Stimulated activated CD4-positive, alpha-beta T cell treated with anti-CD3 and anti-CD28 coated beads, TNF-alpha, amount 100 ng/mL, for 4 hours (primary cell): ENCODE results near the gene RNF25.

Experiments
- DNase-seq, 3 experiments: peaks; one replicate each; pipeline ENCODE4 v3.0.0-alpha.2; 2020; ENCODE audit warnings: low read depth in 3 of 3

RNF25 gene

DNA sequence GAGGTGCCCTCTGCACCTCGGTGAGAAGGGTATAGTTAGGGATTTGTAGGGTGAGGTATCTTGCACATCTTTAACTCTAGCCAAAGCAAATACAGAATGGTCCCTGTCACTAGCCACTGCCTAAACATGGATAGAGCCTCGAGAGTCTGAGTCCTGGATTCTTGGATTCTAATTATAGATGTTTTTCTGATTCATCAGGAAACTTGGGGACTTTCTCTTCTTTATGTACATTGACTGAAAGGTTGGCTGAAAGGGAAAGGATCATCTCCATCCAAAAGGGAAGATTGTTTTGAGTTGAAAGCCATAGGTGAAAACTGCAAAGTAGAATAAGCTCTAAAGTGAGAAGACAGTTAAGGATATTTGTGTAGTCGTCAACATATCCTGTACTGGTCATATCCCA is 8.3 kb upstream of the RNF25 start:
- DNase-seq: no peak

DNA sequence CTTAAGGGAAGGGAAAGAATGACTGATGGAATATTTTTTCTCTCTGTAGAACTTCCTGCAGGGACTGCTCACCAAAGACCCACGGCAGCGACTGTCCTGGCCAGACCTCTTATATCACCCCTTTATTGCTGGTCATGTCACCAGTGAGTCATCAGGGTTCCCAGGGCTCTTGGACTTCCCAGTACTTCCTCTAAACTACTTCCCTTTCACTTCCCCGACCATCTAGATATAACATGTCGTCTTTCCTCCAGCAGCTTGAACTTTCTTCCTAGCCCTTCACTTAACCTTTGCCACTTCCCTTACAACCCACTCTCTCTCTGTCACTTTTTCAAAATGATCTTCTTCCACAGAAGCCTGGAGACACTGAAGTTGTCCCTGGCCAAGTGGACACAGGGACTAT is 7.3 kb upstream of the RNF25 start:
- DNase-seq: no peak

DNA sequence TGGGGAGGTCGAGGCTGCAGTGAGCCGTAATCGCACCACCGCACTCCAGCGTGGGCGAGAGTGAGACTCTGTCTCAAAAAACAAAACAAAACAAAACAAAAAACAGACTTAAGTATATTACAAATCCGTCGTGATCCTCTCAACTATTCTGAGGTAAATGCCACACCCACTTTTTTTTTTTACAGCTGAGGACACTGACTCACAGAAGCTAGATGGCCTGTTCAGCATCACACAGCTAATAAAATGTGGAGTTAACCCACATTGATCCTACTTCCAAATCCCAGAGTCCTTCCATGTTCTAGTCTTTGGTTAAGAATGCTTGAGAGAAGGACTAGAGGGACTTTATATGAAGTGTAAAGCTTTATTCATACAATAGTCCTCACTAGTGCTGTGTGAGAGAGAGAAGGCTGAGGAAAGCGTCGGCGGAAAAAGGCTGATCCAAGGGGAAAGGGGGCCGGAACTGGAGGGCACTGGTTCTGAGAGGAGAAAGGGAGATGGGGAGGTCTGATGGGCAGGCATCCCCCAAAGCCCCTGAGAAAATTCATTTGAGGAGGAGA is 627 bp downstream of the RNF25 start:
- no peak for DNase-seq

DNA sequence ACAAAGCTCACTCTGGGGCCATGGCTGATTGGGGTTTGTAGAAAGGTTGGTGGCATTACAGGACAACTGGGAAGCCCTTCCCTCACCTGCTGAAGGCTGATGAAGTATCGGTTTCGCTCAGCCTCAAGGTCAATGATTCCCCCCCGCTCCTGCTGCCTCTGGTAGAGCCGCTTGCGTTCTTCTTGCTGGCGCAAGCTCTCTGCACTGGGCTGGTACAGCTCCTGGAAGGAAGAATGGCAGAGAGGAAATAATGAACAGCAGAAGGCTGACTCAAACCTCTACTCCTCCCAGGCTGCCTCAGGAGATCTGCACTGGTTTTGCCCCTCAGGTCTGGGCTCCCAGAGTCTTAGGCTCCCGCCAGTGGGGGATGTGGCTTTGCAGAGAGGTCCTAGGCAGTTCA is 7.1 kb downstream of the RNF25 start:
- no peak for DNase-seq

DNA sequence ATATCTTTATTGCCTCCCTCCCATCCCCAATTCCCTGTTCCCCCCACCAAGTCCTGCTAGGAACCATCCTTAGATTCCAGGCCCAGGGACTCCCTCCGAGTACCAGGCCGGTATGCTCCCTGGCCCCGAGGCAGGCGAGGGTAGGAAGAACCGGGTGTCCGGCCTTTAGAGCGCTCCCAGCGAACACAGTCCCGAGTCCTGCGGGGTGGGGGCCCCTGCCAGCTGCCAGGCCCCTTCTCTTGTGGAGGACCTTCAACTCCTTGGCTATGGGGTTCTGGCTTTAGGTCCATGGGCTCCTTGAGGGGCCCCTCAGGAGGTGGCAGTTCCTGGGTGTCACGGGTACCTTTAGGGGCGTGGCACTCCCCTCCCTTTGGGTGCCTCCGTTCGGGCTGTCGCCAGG is 7.9 kb downstream of the RNF25 start:
- no peak for DNase-seq

DNA sequence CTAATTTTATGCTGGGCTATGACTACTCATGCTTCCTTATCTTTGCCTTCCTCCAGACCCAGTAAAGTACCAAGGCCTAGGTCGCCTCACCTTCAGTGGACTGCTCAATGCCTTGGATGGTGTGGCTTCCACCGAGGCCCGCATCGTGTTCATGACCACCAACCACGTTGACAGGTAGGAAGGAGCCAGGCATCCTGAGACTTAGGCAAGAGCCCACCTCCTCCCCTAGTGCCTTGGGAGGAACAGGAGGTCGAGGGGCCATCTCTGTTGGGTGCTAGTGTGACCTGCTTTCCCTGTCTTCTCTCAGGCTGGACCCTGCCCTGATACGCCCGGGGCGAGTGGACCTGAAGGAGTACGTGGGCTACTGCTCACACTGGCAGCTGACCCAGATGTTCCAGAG is 9.0 kb downstream of the RNF25 start:
- DNase-seq: no peak

DNA sequence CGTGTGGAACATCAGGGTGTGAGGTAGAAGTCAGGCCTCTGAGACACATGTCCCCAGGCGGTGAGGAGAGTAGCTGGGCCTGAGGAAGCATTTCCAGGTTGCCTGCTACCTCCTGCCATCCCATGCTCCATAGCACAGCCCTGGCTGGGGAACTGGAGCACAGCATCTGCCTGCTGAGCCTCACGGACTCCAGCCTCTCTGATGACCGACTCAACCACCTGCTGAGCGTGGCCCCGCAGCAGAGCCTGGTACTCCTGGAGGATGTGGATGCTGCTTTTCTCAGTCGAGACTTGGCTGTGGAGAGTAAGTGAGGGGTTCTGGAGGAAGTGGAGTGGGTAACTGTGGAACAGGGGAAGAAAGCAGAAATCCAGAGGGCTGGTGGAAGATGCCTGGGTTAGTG is 9.4 kb downstream of the RNF25 start:
- no peak for DNase-seq

DNA sequence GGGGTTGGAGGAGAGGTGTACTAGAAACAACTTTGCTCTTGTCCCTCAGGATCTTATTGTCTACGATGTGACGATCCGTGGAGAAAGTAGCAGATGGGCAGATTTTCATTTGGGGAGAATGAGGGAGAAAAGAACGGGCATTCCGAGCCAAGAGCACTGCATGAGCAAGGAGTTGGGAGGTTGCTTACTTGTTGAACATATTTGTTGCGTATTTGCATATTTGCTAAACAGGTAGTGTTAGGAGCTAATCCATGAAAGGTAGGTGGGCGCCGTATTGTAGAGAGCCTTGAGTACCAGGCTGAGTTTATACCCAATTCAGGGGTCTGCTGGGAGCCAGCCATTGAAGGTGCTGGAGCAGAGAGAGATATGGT is 11.8 kb downstream of the RNF25 start:
- DNase-seq: no peak

DNA sequence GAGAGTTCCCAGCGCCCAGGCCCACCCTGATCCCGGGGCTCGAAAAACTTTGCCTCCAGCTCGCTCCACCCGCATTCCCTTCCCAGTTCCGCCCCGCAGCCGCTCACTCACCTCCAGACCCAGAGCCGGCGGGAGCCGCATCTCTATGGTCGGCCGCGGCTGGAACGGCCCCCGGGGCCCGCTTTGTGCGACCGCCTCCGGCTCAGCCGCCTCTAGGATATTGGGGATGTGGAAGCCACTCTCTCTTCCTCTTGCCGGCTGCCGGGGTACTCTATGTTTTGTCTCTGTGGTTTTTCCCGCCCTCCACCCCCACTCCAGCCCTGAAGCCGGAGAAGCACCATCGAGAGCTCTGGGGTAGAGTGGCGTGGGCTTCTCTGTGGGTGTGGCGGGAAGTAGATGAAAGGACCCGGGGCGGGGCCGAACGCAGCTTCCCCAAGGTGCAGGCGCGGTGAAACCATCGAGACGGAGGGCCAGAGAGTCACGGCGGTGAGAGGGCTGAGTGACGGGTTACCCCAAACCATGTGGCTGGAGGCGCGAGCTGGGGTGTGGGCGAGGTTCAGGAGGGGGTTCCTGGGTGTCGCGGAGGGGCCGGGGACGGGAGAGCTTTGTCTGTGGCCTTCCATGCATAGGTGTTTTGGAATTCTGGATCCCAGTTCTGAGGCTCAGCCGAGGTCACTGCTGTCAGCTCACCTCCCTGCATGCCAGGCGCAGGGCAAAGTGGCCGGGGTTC is 12.4 kb downstream of the RNF25 start, which contains the start of the genes BCS1L and ZNF142:
Gene BCS1L (plus strand): TSS at position 426 of the 730 bp plus-strand sequence. CDS start 1,305 bp downstream, outside the sequence.
Gene ZNF142 (minus strand): TSS at position 366 of the 730 bp plus-strand sequence. CDS start 3,194 bp downstream, outside the sequence.
- DNase-seq: peak; percentile 89 to 94 (median 90)

DNA sequence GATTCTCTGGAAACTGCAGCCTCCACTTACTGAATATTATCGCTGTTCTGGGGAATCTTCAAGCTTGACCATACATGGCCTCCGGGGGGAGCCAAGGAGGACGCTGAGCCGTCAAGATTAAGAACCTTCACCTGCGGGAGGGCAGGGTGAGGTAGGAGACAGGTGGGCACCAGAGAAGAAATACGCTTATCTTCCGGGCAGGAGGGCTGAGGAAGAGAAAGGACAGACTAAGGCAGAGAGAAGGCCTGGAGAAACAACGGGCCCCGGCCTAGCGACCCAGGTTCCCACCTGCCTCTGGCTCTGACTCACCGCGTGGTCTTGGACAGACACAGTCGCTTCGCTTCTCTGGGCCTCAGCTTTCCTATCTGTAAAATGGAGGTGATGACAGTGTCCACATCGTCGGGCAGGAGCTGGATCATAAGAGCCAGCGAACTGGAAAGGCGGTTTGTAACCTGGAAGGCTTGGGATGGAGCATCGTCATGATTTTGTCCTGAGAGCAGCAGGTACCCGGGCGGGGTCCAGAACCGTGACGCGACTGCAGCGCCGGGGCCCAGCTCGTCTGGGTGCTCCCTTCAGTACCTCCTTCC is 13.0 kb downstream of the RNF25 start:
- DNase-seq: peak in 1 of 3 experiments; percentile 30

DNA sequence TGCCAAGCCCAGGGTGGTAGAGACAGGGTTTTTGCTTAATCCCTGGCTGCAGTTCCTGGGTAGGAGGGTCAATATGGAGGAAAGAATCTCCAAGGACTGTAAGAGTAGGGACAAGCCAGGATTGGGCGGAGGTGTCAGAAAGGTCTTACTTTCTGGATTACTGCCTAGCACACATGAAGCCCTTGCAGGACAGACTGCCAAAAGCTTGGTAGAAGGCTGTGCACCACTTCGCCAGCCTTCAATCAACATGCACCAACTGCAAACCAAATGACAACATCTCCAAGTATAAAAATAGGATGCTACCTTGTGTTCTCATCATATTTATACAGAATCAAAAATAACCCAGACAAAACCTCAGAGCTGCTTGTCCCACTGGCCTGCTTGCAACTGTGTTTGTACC is 16.1 kb downstream of the RNF25 start:
- DNase-seq: no peak

DNA sequence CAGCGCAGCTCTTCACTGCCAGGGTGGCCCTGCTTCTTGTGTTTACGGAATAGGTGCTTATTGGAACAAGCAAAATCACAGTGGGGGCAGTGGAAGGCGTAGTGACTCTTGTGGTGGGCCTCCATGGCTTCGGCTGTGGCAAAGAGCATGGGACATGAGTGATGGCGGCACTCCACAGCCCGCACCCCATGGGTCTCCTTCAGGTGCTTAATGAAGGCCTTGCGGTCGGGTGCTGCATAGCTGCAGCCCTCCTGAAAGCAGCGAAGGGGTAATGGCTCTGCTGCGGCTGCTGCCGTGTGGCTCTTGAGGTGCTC is 23.1 kb downstream of the RNF25 start:
- DNase-seq: no peak

DNA sequence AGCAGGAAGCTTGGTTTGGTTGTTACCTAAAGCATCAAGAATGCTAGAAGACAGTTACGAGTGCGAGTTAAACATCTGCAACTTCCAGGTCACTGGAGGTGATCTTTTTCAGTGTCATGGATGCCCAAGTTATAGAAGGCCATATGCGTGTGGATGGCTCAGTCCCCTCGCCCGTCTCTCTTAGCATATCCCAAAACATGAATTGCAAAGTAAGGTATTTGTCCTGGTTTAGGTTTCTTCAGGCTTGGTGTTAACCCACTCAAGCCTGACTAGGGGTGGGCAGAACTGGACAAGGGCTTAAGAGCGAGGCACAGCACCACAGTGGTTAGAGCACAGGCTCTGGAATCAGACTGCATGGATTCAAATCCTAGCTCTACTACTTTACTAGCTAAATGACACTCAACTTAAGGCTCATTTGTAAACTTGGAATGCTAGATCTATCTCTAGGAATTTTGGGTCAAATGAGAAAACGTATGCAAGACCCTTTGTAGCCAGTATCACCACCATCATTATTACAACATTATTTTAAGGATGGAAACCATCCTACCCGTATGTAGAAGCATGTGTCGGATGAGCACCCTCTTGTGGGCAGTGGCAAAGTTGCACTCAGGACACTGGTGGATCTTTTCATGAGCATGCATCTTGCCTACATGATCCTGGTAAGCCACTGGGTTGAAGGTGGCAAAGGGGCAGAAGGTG is 23.6 kb downstream of the RNF25 start:
- DNase-seq: peak in 1 of 3 experiments; percentile 21

DNA sequence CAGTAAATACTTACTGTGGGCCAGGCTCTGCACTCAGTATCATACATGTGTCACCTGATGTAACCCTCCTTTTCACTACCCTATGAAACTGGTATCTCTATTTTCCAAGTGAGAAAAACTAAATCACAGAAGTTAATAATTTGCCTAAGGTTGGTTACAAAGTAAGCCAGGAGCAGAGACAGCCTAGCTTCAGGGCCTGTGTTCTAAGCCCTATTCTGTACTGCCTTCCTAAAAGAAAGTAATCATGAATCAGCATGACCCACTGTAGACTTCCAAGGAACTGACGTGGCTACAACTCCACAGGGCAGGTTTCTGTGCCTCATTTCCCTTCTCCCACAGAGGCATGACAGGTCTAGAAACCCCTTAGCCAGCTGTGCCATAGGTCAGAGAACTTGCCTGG is 26.7 kb downstream of the RNF25 start:
- DNase-seq: no peak

DNA sequence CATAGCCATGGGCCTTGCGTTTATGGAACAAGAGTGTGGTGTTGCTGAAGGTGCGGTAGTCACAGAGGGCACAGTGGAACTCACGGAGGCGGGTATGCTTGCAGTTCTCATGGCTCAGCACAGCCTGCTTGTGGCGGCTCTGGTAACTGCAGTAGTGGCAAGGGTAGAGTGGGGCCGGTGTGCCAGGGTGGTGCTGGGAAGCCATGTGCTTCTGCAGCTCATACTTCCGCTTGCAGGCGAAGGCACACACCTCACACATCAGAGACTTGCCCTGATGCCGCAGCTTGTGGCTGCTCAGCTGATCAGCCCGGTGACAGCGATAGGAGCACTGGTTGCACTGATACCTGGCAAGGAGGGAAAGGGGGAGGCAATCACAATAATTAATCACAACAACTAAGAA is 27.1 kb downstream of the RNF25 start:
- DNase-seq: no peak

DNA sequence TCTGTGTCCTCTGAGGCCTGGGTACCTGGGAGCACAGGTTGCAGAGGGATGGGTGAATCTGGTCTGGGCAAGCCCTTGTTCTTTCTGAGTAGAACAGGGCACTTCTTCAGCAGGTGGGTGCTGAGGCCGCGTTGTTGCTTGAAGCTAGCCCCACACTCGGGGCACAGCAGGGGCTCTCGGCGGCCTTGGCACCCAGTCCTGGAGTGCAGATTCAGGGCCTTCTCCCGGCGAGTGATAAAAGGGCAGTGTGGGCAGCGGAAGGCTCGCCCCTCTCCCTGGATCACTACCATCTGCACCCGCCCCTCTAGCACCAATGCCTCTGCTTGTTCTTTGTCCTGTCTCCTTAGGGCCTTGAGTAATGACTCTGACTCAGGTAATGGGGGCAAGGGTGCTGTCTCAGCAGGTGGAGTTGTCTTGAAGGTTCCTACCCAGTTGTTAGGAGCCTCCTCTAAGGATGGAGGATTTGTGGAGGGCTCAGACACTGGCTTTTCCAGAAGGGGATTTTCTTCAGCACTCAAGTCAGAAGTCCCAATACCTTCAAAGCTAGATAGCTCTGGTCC is 28.0 kb downstream of the RNF25 start:
- no peak for DNase-seq

DNA sequence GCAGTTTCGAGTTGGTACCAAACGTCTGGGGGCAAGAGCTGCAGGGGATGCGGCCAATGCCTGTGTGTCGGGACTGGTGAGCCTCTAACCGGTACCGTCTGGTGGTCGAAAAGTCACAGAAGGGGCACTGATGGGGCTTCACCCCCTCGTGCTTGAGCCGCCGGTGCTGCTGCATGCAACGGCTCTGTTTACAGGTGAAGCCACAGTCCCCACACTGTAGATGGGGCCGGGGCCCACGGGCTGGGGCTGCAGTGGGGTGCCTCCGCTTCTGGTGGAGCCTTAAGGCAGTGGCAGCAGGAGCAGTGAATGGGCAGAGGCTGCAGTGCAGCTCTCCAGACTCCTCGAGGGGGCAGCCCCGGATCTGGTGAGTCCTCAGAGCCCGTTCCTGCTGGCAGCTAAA is 29.0 kb downstream of the RNF25 start:
- DNase-seq: no peak

DNA sequence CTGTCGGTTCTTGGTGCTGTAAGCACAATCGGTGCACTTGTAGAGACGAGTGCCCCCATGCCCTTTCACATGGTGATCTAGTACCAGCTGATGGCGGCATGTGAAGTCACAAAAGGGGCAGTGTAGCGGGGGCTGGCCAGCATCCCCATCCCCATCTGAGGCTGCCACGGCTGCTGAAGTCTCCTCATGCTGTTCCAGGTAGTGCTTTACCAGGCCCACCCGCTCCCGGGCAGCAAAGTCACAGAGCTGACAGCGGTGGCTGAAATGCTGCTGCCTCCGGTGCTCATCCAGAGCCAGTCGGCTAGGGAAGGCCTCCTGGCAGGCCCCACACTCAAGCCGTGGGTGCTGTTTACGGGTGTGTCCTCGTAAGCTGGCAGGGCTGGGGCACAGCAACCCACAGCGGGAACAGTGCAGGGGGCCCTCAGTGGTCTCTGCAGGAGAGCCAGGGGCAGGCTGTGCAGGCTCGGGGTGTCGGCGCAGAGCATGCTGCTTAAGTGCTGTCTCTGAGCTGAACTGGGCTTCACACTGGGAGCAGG is 29.6 kb downstream of the RNF25 start:
- no peak for DNase-seq

DNA sequence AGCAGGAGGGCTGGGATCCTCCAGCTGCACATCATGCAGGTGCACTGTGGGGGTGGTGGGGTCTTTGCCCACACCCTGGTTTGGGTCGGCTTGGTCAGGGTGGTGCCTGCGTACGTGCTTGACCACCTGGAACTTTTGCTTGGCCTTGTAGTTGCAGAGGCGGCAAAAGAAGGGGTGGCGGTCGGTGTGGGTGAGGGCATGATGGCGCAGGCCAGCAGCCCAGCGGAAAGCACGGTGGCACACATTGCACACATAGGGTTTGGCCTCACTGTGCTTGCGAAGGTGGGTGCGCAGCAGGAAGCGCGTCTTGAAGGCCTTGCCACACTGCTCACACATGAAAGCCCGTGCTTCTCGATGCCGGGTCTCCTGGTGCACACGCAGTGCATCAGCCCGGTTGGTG is 33.4 kb downstream of the RNF25 start:
- no peak for DNase-seq

DNA sequence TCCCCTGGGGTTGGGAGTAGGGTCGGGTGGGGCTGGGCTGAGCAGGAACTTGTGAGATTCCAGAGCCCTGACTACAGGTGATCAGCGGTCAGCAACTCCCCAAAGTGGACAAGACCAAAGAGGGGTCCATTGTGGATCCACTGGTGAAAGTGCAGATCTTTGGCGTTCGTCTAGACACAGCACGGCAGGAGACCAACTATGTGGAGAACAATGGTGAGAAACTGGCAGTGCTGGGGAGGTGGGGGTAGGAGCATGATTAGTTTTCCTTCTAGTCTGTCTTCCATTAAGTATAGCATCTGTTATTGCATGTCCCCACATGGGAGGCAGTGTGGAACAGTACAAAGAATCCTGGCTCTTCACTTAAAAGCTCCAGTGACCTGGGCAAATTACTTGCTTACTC is 36.1 kb downstream of the RNF25 start:
- no peak for DNase-seq

DNA sequence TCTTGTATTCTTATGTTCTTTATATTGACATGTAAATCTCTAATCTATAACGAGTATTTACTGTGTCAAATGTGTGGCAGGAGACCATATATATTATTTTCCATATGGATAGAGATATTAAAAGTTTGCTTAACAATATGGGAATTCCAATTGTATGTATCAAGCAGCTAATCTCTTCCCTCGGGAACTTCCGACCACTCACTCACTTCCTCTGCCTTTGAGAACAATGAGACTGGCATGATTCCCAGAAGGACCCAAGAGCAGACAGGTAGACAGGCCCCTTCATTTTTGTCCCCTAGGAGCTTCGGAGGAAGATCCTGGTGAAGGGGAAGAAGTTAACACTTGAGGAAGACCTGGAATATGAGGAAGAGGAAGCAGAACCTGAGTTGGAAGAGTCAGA is 40.0 kb downstream of the RNF25 start:
- DNase-seq: no peak

DNA sequence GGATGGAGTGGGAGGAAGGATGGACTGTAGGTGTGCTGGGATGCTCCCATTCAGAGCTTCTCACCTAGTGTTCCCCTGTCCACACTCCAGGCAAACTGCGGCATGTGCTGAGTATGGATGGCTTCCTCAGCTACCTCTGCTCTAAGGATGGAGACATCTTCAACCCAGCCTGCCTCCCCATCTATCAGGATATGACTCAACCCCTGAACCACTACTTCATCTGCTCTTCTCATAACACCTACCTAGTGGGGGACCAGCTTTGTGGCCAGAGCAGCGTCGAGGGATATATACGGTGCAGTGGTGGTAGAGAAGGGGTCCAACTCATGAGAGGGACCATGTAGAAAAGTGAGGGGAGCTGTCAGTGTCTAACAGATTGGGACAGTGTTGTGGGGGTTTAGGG is 43.9 kb downstream of the RNF25 start:
- DNase-seq: no peak
